NCI-H1417 treated with DMSO at 0.1 percent for 48 hours (cell line): ENCODE results near the gene ATR.
"Not testable (repeated sequence)": the region's sequence is repeated elsewhere in the genome, so short reads cannot be mapped to it uniquely, and the experiment has no call there.

Experiments
- DNase-seq: peaks from one replicate; lab custom pipeline; 2025; lab: John Stamatoyannopoulos, UW

Gene ATR

DNA sequence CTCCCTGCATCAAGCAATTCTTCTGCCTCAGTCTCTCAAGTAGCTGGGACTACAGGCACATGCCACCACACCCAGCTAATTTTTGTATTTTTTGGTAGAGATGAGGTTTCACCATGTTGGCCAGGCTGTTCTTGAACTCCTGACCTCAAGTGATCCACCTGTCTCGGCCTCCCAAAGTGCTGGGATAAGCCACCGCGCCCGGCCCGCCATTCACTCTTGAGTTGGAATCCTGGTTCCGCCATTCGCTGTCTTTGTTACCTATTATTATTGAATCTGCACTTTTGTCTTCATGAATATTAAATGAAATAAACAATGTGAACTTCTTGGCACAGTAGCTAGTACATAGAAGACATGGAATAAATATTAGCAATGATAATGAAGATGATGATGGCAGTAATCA is 13.7 kb upstream of the ATR start:
- DNase-seq: not testable (repeated sequence)

DNA sequence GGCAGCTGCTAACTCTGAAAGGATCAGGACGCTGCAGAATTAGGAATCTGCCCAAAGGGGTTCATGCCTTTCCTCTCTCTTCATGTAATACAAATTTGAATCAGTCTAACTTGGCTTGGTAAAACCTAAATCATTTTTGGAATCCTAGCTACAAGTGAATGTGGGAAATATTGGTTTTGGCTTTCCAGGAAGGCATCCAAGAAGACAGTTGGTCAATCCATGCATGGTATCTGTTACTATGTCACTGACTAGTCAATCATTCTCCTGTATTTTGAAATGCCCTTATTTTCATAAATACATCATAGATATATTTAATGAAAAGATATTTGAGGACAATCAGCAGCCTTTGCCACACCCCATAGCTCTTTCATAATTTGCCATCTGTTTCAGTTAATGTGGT is 10.2 kb upstream of the ATR start:
- no peak for DNase-seq

DNA sequence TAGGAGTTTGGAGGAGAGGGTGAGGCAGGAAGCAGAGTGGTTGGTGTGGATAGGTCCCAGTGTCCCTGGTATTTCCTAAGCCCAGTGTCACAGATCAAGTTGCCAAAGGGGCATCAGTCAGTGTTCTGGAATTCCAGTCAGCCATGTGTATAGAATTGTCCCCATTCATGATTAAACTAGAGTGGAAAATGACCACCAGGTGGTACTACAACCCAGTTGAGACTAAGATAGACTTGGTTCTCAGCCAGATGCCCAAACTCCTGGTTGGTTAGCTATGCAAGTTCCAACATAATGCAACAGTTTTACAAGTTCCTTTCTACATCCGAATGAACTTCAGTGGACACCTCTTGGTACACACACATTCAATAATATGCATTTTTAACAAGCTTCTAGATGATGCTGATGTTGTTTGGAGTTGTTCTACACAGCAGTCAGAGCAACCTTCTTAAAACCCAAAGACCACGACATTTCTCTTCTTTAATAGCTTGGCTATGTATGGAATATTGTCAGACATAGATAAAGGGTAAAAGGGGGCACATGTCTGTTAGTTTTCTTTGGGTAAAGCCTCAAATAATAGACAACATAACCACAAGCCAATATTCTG is 8.4 kb upstream of the ATR start:
- DNase-seq: no peak

DNA sequence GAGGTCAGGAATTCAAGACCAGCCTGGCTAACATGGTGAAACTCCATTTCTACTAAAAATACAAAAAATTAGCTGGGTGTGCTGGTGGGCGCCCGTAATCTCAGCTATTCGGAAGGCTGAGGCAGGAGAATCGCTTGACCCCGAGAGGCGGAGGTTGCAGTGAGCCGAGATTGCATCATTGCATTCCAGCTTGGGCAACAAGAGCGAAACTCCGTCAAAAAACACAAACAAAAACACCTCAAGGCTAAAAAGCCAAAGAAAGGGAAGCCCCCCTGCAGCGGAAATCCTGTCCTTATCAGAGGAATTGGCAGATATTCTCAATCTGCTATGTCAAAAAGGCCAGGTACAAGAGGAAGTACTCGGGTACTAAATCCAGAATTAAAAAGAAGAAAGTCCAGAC is 2.5 kb upstream of the ATR start:
- not testable (repeated sequence) for DNase-seq

DNA sequence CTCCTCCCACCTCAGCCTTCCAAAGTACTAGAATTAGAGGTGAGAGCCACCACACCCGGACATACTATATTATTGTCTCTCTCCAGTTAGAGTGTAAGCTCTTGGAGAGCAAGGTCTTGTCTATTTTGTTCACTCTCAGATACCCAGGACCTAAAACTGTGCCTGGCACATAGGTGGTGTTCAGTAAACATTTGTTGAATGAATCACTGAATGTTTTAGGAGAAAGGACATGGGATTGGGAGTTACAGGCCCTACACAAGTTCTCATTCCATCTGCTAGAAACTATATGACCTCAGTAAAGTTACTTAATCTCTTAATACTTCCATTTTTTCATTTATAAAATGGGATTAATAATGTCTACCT is 1.5 kb upstream of the ATR start:
- DNase-seq: no peak

DNA sequence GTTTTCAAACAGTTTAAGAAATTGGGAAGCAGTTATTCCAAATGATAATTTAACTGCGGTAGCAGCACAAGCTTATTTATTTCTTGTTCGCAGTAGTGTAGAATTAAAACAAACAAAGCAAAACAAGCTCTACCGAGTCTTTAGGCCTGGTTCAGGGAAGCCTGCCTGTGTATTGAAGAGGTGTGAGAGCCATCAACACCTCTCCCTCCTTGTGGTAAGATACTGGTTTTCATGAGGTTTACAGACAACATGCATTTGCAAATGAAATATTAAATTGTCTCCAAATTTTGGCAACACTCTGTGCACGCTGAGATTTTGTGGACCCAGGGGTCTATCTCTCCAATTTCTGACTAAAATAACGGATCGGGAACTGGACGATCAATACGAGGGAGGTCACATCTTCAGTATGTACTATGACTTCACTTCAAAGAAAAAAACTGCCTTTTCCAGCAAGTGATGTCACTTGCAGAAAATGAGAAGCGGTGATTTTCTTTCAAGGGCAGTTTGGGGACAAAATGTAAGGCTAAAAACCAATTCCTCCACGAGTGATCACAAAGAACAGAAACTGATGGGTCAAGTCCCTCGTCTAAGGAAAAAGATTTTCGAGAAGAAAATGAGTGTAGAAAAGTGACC is 721 bp downstream of the ATR start:
- DNase-seq: no peak

DNA sequence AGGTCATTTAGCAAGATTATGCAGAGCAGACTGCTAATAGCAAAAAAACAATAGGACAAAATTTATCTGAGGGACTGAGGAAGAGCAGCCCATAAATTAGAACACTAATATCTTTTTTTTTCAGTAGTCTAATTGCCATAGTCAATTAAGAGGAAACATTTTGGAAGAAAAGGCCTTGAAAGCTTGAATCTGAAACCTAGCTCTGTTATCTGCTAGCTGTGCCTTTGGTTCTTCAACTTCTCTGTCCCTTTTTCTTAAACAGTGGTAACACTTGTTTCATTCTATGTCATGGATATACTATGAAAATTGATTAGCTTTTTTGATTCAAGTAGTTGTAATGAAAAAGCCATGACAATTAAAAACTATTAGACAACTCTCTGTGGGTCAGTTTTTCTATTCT is 1.7 kb downstream of the ATR start:
- no peak for DNase-seq

DNA sequence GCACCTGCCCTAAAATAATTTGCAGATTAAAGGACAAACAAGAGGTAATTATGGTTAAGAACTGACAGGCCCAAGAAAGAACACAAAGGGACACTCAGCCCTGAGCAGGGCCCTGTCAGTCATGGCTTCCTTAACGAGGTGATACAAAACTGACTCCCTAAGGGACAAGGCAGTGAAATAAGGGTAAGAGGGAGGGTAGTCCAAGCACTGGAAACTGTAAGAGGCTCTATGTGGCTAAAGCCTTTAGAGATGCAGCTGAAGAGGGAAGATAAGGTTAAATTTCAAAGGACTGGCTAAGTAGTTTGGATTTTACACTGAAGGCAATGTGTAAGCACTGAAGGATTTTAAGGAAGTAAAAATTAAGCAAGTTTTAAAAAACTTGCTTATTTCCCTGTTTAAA is 3.9 kb downstream of the ATR start:
- no peak for DNase-seq

DNA sequence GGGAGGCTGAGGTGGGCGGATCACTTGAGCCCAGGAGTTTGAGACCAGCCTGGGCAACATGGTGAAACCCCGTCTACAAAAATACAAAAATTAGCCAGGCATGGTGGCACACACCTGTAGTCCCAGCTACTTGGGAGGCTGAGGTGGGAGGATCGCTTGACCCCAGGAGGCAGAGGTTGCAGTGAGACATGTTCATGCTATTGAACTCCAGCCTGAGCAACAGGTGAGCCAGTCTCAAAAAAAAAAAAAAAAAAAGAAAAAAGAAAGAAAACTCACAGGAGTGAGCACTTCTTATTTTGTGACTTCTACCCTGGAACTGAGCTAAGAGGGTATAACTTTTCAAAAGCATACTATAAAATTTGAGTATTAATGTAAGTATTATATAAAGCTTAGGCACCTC is 4.3 kb downstream of the ATR start:
- not testable (repeated sequence) for DNase-seq

DNA sequence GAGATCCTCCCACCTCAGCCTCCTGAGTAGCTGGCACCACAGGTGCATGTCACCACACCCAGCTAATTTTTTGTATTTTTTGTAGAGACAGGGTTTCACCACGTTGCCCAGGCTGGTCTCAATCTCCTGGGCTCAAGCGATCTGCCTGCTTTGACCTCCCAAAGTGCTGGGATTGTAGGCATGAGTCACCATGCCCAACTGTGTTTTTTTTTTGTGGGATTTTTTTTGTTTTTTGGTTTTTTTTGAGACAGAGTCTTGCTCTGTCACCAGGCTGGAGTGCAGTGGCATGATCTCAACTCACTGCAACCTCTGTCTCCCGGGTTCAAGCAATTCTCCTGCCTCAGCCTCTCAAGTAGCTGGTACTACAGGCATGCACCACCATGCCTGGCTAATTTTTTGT is 9.1 kb downstream of the ATR start:
- not testable (repeated sequence) for DNase-seq

DNA sequence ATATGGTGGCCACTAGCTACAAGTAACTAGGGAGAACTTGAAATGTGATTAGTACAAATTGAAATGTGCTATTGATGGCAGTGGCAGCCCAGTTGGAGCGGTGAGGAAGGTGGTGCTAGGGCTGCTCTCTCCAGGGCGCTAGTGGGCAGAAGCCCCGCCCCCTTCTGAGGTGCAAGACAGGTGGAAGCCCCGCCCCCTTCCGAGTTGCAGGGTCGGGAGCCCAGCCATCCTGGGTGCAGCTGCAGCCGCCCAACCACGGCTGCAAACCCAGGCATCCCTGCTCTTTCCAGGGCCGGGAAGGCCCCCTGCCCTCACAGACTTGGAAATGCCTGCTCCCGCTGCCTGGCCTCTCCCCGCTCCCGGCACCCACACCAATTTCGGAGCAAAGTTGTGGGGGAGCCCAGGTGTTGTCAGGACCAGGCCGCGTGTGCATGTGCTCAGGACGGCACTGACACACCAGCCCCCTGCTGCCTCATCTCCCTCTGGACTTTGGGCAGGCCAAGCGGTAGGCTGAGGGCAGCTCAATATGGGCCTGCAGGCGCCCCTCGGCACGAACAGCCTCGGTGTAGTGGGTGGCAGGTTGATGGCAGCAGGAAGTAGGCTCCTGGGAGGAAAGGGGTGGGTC is 10.0 kb downstream of the ATR start:
- DNase-seq: no peak

DNA sequence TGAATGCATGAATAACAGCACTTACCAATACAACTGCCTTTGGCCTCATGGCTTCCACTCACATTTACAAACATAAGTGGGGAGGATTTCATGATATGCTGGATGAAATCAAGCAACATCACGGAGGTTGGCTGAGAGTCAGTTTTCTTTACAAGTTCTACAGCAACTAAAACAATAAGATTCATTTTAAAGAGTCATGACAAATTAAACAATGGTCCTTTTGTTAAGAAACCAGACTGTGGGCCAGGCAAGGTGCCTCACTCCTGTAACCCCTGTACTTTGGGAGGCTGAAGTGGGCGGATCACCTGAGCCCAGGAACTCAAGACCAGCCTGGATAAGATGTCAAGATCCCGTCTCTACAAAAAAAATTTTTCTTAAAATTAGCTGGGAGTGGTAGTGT is 12.4 kb downstream of the ATR start:
- no peak for DNase-seq

DNA sequence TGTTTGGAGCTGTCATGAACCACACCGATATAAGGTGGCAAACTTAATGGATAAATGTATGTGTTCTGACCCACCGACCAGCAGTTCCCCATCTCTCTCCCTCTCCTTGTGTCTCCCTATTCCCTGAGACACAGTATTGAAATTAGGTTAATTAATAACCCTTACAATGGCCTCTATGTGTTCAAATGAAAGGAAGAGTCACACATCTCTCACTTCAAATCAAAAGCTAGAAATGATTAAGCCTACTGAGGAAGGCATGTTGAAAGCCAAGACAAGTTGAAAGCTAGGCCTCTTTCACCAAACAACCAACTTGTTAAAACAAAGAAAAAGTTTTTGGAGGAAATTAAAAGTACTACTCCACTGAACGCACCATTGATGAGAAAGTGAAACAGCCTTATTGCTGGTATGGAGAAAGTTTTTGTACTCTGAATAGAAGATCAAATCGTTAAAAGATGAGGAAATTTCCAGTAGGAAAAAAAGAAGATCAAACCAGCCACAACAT is 15.0 kb downstream of the ATR start:
- DNase-seq: no peak

DNA sequence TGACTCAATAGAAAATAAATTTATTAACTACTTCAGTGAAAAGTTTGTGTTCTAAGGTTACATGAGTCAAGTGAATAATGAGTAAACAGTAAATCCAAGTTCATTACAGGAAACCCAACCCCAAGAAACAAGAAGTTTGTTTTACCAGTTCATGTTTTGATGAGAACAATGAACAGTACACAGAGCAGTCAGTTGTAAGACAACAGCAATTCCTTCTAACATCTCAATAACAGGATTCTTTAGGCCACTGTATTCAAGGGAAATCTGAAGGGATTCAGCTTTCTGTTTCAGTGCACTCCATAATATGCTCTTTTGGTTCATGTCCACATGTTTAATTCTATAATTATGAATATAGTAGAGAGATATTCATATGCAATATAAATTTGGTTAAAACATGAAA is 18.4 kb downstream of the ATR start:
- DNase-seq: no peak

DNA sequence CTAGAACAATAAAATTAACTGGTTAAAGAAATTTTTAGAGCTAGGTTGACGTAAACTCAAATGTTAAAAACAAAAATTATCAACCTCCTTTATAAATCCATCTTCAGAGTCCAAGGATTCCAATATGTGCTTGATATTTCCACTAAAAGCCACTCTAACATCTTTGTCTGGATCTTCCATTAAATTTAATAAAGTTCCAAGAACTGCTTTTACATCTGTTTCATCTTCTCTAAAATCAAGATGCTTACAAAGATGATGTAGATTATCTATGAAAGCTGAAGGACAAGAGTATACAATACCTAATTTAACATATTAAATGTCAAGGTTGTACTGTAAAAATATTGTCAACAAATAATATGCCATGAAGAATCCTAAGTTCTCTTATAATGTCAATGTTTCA is 24.8 kb downstream of the ATR start:
- no peak for DNase-seq

DNA sequence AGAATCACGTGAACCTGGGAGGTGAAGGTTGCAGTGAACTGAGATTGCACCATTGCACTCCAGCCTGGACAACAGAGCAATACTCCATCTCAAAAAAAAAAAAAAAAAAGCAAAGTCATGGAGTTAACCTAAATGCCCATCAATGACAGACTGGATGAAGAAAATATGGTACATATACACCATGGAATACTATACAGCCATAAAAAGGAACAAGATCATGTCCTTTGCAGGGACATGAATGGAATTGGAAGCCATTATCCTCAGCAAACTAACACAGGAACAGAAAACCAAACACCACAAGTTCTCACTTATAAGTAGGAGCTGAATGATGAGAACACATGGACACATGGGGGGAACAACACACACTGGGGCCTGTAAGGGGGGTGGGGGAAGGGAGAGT is 26.0 kb downstream of the ATR start:
- not testable (repeated sequence) for DNase-seq

DNA sequence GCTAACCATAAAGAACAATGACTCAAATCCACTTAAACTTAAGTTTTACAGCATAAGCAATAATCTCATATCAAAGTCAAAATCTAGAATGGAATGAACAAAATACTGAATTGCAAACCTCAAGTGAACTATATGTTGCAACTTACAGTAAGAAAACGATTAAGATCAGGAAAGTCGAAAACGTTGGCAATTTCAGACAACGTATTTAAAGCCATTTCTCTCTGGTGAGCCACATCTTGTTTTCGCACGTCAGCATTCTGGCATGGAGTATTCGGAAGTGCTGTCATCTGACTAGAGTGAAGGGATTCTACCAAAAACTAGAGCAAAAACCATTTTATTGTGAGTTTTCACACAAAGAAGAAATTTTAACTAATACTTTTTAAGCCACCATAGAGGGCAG is 28.5 kb downstream of the ATR start:
- DNase-seq: no peak

DNA sequence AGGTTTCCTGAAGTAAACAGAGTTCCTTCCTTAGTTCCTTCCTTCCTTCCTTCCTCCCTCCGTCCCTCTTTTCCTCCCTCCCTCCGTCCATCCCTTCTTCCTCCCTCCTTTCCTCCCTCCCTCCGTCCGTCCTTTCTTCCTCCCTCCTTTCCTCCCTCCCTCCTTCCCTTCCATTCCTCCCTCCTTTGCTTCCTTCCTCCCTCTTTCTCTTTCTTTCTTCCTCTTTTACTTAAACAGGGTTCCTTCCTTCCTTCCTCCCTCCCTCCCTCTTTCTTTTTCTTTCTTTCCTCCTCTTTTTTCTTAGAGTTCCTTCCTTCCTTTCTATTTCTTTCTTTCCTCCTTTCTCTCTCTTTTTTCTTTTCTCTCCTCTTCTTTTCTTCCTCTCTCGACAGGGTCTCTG is 35.2 kb downstream of the ATR start:
- DNase-seq: no peak

DNA sequence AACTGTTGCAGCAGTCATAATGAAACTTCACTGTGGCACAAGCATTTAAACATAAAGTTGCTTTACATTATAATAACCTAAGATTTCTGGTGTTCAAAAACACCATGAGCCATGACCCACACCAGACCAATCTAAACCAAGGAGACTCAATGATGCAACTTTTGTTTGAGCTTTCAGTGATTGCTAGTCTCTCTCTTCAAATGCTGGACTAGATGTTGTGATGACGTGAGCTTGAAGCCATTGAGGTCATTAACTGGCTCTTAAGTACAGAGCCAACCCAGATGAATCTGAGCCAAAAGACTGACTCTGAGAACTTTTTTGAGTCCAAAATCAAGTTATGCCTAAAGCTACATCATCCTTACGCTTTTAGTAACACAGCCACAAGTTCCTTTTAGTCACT is 36.5 kb downstream of the ATR start:
- no peak for DNase-seq

DNA sequence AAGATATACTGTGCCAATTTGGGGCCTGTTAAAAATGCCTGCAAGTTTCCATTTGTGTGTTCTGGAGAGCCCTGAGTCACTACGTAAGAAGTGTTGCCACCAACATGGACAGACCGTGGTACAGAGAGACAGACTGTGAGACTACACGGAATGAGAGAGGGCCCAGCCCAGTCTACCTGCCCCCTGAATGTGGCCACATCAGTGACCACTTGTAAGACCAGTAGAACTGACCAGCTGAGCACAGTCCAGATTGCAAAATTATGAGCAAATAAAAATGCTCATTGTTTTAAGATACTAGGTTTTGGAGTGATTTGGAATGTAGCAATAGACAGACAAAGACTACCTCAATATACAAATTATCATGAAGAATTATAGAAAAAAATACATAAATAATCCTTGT is 42.0 kb downstream of the ATR start:
- DNase-seq: no peak

DNA sequence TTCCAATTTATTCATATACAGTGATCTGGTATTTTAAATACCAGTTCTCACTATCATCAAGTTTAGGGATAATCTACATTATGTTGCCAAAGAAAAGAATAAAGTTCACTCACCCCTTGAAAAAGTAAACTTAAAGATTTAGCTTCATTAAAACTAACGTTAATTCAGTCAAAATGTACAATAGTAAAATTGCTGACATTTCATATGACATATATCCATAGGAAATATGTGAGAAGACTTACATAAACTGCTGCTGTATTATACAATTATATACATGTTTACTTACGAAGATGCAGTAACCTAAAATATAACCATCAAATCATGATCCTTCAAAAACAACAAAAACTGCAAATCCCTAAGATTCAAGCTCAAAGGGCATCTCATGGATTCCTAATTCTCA is 44.0 kb downstream of the ATR start:
- no peak for DNase-seq

DNA sequence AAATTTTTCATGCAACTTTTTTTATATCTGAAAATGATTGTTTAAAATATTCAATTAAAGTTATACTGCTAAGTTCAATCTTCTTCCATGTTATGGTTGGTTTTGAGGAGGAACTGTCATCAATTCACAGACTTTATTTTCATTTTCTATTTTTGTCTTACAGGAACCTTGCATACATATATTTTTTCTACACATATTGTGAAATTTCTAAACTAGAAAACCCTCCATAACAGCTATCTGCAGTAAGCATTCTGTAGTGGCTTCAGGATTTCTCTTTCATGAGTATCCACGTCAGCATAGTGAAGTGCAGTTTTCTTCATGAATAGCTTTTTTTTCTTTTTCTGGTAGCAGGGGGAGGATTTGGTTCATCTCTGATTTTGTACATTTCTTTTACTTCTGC is 48.2 kb downstream of the ATR start:
- no peak for DNase-seq

DNA sequence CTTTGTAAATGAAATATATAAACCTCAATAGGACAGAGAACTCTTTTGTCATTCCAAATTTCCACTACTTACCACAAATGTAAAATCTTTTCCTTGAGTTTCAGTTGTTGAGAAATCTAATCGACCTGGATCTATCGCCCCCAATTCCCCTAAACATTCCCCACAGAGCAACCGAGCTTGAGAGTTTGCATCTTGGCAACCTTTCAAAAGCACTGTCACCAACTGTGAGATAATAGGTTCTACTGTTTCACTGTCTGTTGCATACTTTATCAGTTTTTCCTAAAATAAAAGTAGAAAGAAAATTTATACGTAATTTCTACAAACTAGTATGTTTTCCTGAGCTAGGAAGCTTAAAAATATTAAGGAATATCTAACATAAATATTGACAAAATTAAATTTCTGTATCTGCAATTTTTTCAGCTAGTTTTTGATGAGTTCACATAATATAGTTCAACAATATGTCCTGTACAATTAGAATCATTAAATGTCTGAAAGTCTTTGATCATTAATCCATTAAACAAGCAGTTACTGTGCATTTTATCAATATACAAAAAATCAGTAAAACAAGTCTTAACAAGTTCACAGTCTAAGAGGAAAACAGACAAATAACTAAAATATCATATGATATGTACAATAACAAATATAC is 54.5 kb downstream of the ATR start:
- DNase-seq: no peak
